Effector CD8-positive, alpha-beta T cell (primary cell): ENCODE measurements around the gene SPECC1.
"Not testable (repeated sequence)": the region's sequence is repeated elsewhere in the genome, so short reads cannot be mapped to it uniquely, and the experiment has no call there.

Experiments used
- DNase-seq: peaks from one replicate; lab custom pipeline; 2025; lab: John Stamatoyannopoulos, UW
- total RNA-seq, 4 experiments: gene quantifications; one replicate each; lab custom pipeline; 2026; lab: John Stamatoyannopoulos, UW

The SPECC1 gene
- total RNA-seq, result 16.3 to 52.7 (median 23.8) reads per million in 4 experiments

- DNase-seq, result peak; percentile 82
These were observed at the start of gene SPECC1 for GRCh38 chr17:20009302-20010098. SPECC1 (plus strand) TSS chr17:20009359; CDS start chr17:20096652, 87,293 bp downstream.

GRCh38 chr17:19962954-19963353 lies 46.2 kb upstream of the SPECC1 start:
- DNase-seq, result not testable (repeated sequence)

GRCh38 chr17:19973156-19973555 lies 36.0 kb upstream of the SPECC1 start:
- no peak for DNase-seq

- DNase-seq, result no peak
These were observed 33.6 kb upstream of the SPECC1 start for GRCh38 chr17:19975601-19976000.

GRCh38 chr17:19977293-19978208 lies 31.6 kb upstream of the SPECC1 start, which contains the start of gene AKAP10:
AKAP10 (minus strand) TSS chr17:19977828; CDS start chr17:19977679, 149 bp downstream.
- DNase-seq, result peak; percentile 86

- DNase-seq, result no peak
These were observed 30.9 kb upstream of the SPECC1 start for GRCh38 chr17:19978209-19978802.

GRCh38 chr17:19978805-19979211 lies 30.4 kb upstream of the SPECC1 start:
- no peak for DNase-seq

- DNase-seq, result no peak
These were observed 29.0 kb upstream of the SPECC1 start for GRCh38 chr17:19979917-19980770.

- no peak for DNase-seq
These were observed 22.0 kb upstream of the SPECC1 start for GRCh38 chr17:19986941-19987861.

- no peak for DNase-seq
These were observed 21.3 kb upstream of the SPECC1 start for GRCh38 chr17:19987897-19988296.

- no peak for DNase-seq
These were observed 17.8 kb upstream of the SPECC1 start for GRCh38 chr17:19991252-19991885.

- peak; percentile 64 for DNase-seq
These were observed 16.1 kb upstream of the SPECC1 start for GRCh38 chr17:19992803-19993713.

- DNase-seq, result no peak
These were observed 13.1 kb upstream of the SPECC1 start for GRCh38 chr17:19996086-19996485.

- no peak for DNase-seq
These were observed 12.7 kb upstream of the SPECC1 start for GRCh38 chr17:19996502-19996901.

- no peak for DNase-seq
These were observed 712 bp upstream of the SPECC1 start for GRCh38 chr17:20008242-20009051.

- DNase-seq, result no peak
These were observed 182 bp upstream of the SPECC1 start for GRCh38 chr17:20009052-20009301.

- DNase-seq, result peak; percentile 3
These were observed 1.1 kb downstream of the SPECC1 start for GRCh38 chr17:20010099-20010863.
